ENCODE data around the gene CTTNBP2.

DNA sequence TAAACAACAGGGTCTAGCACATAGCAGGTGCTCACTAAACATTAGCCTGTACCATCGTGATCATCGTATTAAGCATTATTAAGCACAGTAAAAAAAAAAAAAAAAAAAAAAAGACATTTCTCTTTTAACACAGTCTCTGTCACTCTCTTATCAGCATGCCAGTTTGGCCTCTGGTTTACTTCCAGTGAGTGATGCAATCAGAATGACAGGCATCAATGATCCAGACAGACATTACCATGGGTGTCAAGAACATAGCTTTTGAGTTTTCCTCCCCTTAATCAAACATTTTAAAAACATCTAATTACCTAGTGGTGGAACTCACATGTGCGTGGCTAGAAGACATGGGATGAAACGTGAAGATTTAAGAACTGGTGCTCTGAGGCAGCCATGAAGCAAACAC lies 115.8 kb downstream of the CTTNBP2 start:
- TF ChIP-seq, protein P1, sequence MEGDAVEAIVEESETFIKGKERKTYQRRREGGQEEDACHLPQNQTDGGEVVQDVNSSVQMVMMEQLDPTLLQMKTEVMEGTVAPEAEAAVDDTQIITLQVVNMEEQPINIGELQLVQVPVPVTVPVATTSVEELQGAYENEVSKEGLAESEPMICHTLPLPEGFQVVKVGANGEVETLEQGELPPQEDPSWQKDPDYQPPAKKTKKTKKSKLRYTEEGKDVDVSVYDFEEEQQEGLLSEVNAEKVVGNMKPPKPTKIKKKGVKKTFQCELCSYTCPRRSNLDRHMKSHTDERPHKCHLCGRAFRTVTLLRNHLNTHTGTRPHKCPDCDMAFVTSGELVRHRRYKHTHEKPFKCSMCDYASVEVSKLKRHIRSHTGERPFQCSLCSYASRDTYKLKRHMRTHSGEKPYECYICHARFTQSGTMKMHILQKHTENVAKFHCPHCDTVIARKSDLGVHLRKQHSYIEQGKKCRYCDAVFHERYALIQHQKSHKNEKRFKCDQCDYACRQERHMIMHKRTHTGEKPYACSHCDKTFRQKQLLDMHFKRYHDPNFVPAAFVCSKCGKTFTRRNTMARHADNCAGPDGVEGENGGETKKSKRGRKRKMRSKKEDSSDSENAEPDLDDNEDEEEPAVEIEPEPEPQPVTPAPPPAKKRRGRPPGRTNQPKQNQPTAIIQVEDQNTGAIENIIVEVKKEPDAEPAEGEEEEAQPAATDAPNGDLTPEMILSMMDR (IDR thresholded peaks at IDR 0.05): no peak
- TF ChIP-seq POLR2A (IDR thresholded peaks at IDR 0.05): no peak

Data from thyroid gland (tissue), 4 donors.